HepG2 (cell line): ENCODE measurements around the gene BCAS3. TPM values are rescaled to one million over a fixed set of nuclear protein-coding genes. Genes with fewer than 3 reads are reported as not detected.

ENCODE experiments used
- MAZ ChIP-seq, 2 experiments: sonication (generic) in 1 of 2; formaldehyde crosslinking in 1 of 2; IDR thresholded peaks; 2 replicates each; pipeline versions ENCODE4 v1.5.0 to v1.6.1; 2012 to 2020; ENCODE audit warnings: low read depth in 2 of 2, mild to moderate bottlenecking in 2 of 2, borderline replicate concordance in 1 of 2, improper control_type of control experiment in 1 of 2, low read length in 1 of 2, missing genetic modification reagents in 1 of 2, moderate library complexity in 1 of 2
- RBFOX2 ChIP-seq: fragments of 200-400 bp; formaldehyde crosslinking; IDR thresholded peaks from 2 replicates; pipeline ENCODE4 v1.6.1; 2017; ENCODE audit warnings: low read depth, mild to moderate bottlenecking, low read length
- REPIN1 ChIP-seq: sonication (generic); formaldehyde crosslinking; IDR thresholded peaks from 2 replicates; pipeline ENCODE4 v1.8.0; 2022; ENCODE audit warnings: missing genetic modification reagents, low read depth, mild to moderate bottlenecking, borderline replicate concordance
- SOX5 ChIP-seq: IDR thresholded peaks from 2 replicates; pipeline ENCODE4 v1.6.1; 2016; ENCODE audit warnings: borderline replicate concordance
- TARDBP ChIP-seq: sonication (generic); formaldehyde crosslinking; IDR thresholded peaks from 2 replicates; pipeline ENCODE4 v1.8.0; 2022; ENCODE audit warnings: mild to moderate bottlenecking, missing genetic modification reagents
- ZFP36 ChIP-seq: fragments of 150-350 bp; IDR thresholded peaks from 2 replicates; pipeline ENCODE4 v1.6.1; 2018; ENCODE audit warnings: borderline replicate concordance, low read length, low read depth; ENCODE audit not compliant: partially characterized antibody
- ZNF343 ChIP-seq: sonication (generic); formaldehyde crosslinking; IDR thresholded peaks from 2 replicates; pipeline ENCODE4 v1.4.0; 2020; ENCODE audit warnings: mild to moderate bottlenecking, missing genetic modification reagents
- ZNF563 ChIP-seq: sonication (generic); formaldehyde crosslinking; IDR thresholded peaks from 2 replicates; pipeline ENCODE4 v1.8.0; 2022; ENCODE audit warnings: mild to moderate bottlenecking, moderate library complexity, missing genetic modification reagents
- polyA plus RNA-seq, 8 experiments: library from polyadenylated mRNA; depleted of rRNA in 3 of 8; stranded (reverse) in 7 of 8; unstranded in 1 of 8; fragments of >200 nt; fragmentation: Illumina TruSeq in 4 of 8; extraction: Trizol in 4 of 8; gene quantifications; 2 replicates each; pipeline versions ENCODE4 v1.2.1 to v1.2.3, GENCODE V29; 2011 to 2016; ENCODE audit warnings: low read depth in 4 of 8, missing spikeins in 1 of 8, mixed read lengths in 1 of 8; ENCODE audit not compliant: insufficient read depth in 1 of 8
- total RNA-seq, 5 experiments: library from RNA; depleted of rRNA; stranded (reverse); fragments of >200 nt; fragmentation: Illumina TruSeq; extraction: Trizol; gene quantifications; 2 replicates each; pipeline ENCODE4 v1.2.3, GENCODE V29; 2016; ENCODE audit warnings: low read depth in 1 of 5
- TF ChIP-seq, protein P1 (sequence below): sonication (generic); formaldehyde crosslinking; IDR thresholded peaks from 2 replicates; pipeline ENCODE4 v1.5.0; 2020; ENCODE audit warnings: missing genetic modification reagents
- TF ChIP-seq, protein P2 (sequence below): sonication (generic); formaldehyde crosslinking; IDR thresholded peaks from 2 replicates; pipeline ENCODE4 v1.4.0; 2020; ENCODE audit warnings: missing genetic modification reagents
- TF ChIP-seq, protein P3 (sequence below): sonication (generic); formaldehyde crosslinking; IDR thresholded peaks from 2 replicates; pipeline ENCODE4 v1.4.0; 2020; ENCODE audit warnings: missing genetic modification reagents
- TF ChIP-seq, protein P4 (sequence below): sonication (generic); formaldehyde crosslinking; IDR thresholded peaks from 2 replicates; pipeline ENCODE4 v1.4.0; 2020; ENCODE audit warnings: missing genetic modification reagents, borderline replicate concordance
- TF ChIP-seq, protein P5 (sequence below): IDR thresholded peaks from 2 replicates; pipeline ENCODE4 v1.6.1; 2016; ENCODE audit warnings: low read depth, missing genetic modification reagents, missing compliant biosample characterization

Gene BCAS3
- total and polyA plus RNA-seq, 2 of the 13 experiments (the other 11 are each of a cell fraction or from before 2014, with no cell fraction given): 10.7 to 11.2 TPM

DNA sequence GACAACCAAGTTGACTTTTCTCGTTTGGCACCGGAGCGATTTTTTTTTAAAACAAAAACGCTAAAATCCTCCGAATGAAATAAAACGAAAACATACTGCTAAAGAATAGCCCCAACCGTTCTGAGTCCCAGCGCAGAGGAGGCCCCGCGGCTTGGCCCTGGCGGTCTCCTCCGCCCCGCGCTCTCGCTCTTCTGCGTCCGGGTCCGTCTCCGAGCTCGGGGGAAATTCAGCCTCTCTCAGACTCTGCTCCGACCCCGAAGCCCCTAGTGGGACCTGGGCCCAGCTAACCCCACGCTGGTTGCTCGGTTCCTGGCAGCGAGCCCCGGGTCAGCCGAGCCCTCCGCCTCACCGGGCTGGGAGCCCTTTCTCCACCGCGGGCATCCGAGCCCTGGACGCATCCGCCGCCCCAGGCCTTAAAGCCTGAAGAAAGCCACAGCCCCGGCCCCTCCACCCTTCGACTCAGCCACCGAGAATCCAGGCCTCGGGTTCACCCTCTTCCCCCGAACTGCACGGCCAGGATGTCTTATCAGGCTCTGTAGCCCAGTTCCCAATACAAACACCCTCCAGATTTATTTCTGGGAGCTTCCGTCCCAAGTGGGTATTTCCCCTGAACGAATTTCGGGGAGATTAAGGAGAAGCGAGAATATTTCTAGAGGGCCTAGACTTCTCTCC, 723.2 kb downstream of the BCAS3 start (continued):
- TF ChIP-seq, protein P1, sequence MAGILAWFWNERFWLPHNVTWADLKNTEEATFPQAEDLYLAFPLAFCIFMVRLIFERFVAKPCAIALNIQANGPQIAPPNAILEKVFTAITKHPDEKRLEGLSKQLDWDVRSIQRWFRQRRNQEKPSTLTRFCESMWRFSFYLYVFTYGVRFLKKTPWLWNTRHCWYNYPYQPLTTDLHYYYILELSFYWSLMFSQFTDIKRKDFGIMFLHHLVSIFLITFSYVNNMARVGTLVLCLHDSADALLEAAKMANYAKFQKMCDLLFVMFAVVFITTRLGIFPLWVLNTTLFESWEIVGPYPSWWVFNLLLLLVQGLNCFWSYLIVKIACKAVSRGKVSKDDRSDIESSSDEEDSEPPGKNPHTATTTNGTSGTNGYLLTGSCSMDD: no peak
- TF ChIP-seq REPIN1 (CRISPR knock-in tag) (peak; percentile 17; the same call in 1 of the 2 replicates), MAZ (IDR thresholded peaks at IDR 0.05; ENCODE audit: borderline replicate concordance, low read depth, low read length) (no peak), MAZ (CRISPR knock-in tag; IDR thresholded peaks at IDR 0.05; ENCODE audit: low read depth) (0 out of 2 replicates have a peak, but pooled peaks have one; percentile 68), ZNF563 (CRISPR knock-in tag) (no peak), SOX5 (CRISPR knock-in tag) (no peak), RBFOX2 (peak; percentile 68), ZNF343 (0 out of 2 replicates have a peak, but pooled peaks have one; percentile 23), ZFP36 (no peak), TARDBP (no peak)
- TF ChIP-seq, protein P2, sequence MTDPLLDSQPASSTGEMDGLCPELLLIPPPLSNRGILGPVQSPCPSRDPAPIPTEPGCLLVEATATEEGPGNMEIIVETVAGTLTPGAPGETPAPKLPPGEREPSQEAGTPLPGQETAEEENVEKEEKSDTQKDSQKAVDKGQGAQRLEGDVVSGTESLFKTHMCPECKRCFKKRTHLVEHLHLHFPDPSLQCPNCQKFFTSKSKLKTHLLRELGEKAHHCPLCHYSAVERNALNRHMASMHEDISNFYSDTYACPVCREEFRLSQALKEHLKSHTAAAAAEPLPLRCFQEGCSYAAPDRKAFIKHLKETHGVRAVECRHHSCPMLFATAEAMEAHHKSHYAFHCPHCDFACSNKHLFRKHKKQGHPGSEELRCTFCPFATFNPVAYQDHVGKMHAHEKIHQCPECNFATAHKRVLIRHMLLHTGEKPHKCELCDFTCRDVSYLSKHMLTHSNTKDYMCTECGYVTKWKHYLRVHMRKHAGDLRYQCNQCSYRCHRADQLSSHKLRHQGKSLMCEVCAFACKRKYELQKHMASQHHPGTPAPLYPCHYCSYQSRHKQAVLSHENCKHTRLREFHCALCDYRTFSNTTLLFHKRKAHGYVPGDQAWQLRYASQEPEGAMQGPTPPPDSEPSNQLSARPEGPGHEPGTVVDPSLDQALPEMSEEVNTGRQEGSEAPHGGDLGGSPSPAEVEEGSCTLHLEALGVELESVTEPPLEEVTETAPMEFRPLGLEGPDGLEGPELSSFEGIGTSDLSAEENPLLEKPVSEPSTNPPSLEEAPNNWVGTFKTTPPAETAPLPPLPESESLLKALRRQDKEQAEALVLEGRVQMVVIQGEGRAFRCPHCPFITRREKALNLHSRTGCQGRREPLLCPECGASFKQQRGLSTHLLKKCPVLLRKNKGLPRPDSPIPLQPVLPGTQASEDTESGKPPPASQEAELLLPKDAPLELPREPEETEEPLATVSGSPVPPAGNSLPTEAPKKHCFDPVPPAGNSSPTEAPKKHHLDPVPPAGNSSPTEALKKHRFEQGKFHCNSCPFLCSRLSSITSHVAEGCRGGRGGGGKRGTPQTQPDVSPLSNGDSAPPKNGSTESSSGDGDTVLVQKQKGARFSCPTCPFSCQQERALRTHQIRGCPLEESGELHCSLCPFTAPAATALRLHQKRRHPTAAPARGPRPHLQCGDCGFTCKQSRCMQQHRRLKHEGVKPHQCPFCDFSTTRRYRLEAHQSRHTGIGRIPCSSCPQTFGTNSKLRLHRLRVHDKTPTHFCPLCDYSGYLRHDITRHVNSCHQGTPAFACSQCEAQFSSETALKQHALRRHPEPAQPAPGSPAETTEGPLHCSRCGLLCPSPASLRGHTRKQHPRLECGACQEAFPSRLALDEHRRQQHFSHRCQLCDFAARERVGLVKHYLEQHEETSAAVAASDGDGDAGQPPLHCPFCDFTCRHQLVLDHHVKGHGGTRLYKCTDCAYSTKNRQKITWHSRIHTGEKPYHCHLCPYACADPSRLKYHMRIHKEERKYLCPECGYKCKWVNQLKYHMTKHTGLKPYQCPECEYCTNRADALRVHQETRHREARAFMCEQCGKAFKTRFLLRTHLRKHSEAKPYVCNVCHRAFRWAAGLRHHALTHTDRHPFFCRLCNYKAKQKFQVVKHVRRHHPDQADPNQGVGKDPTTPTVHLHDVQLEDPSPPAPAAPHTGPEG: peak; percentile 81; the same call in 1 of the 2 replicates
- TF ChIP-seq, protein P3, sequence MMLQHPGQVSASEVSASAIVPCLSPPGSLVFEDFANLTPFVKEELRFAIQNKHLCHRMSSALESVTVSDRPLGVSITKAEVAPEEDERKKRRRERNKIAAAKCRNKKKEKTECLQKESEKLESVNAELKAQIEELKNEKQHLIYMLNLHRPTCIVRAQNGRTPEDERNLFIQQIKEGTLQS (CRISPR knock-in tag): no peak
- TF ChIP-seq, protein P4, sequence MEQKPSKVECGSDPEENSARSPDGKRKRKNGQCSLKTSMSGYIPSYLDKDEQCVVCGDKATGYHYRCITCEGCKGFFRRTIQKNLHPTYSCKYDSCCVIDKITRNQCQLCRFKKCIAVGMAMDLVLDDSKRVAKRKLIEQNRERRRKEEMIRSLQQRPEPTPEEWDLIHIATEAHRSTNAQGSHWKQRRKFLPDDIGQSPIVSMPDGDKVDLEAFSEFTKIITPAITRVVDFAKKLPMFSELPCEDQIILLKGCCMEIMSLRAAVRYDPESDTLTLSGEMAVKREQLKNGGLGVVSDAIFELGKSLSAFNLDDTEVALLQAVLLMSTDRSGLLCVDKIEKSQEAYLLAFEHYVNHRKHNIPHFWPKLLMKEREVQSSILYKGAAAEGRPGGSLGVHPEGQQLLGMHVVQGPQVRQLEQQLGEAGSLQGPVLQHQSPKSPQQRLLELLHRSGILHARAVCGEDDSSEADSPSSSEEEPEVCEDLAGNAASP (CRISPR knock-in tag): 0 out of 2 replicates have a peak, but pooled peaks have one; percentile 15
- TF ChIP-seq, protein P5, sequence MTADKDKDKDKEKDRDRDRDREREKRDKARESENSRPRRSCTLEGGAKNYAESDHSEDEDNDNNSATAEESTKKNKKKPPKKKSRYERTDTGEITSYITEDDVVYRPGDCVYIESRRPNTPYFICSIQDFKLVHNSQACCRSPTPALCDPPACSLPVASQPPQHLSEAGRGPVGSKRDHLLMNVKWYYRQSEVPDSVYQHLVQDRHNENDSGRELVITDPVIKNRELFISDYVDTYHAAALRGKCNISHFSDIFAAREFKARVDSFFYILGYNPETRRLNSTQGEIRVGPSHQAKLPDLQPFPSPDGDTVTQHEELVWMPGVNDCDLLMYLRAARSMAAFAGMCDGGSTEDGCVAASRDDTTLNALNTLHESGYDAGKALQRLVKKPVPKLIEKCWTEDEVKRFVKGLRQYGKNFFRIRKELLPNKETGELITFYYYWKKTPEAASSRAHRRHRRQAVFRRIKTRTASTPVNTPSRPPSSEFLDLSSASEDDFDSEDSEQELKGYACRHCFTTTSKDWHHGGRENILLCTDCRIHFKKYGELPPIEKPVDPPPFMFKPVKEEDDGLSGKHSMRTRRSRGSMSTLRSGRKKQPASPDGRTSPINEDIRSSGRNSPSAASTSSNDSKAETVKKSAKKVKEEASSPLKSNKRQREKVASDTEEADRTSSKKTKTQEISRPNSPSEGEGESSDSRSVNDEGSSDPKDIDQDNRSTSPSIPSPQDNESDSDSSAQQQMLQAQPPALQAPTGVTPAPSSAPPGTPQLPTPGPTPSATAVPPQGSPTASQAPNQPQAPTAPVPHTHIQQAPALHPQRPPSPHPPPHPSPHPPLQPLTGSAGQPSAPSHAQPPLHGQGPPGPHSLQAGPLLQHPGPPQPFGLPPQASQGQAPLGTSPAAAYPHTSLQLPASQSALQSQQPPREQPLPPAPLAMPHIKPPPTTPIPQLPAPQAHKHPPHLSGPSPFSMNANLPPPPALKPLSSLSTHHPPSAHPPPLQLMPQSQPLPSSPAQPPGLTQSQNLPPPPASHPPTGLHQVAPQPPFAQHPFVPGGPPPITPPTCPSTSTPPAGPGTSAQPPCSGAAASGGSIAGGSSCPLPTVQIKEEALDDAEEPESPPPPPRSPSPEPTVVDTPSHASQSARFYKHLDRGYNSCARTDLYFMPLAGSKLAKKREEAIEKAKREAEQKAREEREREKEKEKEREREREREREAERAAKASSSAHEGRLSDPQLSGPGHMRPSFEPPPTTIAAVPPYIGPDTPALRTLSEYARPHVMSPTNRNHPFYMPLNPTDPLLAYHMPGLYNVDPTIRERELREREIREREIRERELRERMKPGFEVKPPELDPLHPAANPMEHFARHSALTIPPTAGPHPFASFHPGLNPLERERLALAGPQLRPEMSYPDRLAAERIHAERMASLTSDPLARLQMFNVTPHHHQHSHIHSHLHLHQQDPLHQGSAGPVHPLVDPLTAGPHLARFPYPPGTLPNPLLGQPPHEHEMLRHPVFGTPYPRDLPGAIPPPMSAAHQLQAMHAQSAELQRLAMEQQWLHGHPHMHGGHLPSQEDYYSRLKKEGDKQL: 0 out of 2 replicates have a peak, but pooled peaks have one; percentile 10
